Retinal pigment epithelial cell (primary cell): ENCODE results near the gene RPA1.

Experiments used
- DNase-seq: peaks from one replicate; pipeline ENCODE4 v3.0.0-alpha.2; 2010; ENCODE audit warnings: low read depth
- H3K4me3 ChIP-seq: 2 replicates; pipeline ENCODE4 v1.5.1; 2011; ENCODE audit warnings: mild to moderate bottlenecking, low read length, control low read depth, moderate library complexity
- TF ChIP-seq, protein P1 (sequence below): conservative IDR thresholded peaks from 2 replicates; pipeline ENCODE4 v1.5.1; 2011; ENCODE audit warnings: low read depth, low read length, control low read depth, inconsistent platforms

Gene RPA1

DNA sequence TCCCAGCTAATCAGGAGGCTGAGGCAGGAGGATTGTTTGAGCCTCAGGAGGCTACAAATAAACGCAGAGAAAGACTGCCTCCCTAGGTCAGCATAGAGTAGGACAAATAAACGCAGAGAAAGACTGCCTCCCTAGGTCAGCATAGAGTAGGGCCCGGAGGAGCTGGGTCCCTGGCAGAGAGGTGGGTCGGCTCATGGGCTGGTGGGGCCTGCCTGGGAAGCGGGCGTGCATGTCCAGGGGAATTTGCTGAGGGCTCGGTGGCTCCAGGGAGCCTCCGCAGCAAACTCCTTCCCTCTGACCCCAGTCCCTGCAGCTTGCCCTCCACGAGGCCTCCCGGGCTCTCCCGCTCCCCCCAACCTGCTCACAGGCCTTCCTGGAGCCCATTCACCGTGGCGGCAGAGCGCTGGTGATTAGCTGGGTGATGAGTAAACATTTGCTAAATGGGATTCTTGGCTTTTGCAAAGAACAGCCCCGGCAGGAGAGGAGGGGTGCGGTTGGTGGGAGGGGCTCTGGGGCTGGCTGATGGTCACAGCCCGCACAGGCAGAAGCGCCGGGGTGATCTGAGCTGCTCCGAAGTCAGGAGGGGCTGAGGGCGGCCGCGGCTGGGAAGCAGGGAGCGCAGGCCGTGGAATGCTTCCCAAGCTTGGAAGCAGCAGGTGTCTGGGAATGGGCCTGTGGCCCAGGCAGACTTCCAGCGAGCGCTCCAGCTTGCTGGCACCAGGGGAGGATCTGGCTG, 102.2 kb downstream of the RPA1 start:
- no peak overlapping the region for H3K4me3 ChIP-seq
- DNase-seq, result no peak
- TF ChIP-seq, protein P1, sequence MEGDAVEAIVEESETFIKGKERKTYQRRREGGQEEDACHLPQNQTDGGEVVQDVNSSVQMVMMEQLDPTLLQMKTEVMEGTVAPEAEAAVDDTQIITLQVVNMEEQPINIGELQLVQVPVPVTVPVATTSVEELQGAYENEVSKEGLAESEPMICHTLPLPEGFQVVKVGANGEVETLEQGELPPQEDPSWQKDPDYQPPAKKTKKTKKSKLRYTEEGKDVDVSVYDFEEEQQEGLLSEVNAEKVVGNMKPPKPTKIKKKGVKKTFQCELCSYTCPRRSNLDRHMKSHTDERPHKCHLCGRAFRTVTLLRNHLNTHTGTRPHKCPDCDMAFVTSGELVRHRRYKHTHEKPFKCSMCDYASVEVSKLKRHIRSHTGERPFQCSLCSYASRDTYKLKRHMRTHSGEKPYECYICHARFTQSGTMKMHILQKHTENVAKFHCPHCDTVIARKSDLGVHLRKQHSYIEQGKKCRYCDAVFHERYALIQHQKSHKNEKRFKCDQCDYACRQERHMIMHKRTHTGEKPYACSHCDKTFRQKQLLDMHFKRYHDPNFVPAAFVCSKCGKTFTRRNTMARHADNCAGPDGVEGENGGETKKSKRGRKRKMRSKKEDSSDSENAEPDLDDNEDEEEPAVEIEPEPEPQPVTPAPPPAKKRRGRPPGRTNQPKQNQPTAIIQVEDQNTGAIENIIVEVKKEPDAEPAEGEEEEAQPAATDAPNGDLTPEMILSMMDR, result no peak

DNA sequence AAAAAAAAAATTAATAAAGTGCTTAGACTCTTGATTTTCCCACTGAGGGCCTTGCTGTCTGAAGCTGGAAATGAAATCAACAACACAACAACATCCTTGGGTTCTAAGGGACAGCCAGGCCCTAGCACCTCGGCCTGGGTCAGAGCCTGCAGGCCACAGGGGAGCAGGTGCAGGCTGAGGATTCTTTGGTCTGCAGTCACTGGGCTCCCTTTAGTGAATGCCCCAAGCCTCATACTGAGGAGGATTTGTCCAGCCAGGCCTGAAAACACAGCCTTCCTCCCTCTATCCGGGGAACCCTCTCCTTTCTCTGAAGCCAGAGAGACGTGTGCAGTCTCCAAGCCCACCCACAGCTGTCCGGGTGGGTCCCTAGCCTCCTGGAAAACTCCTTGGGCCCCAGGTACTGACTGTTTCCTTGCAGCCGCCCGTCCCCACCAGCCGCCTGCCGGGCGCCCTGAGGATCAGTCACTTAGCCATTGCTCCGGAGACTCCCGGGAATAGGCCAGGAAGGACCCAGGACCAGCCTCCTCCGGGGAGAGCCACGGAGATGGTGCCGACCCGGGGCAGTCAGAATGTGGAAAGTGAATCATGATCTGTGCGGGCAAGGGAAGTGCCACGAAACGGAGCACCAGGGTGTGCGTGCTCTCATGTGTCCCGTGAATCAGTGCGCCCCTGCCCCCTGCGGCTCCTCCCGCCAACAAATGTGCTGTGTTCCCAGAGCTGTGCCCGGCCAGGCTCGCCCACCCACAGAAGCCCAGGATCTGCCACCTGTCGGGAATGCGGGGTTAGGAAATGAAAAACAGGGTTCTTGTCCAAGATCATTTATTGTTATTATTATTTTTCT, 104.3 kb downstream of the RPA1 start:
- TF ChIP-seq, protein P1, result no peak
- DNase-seq, result no peak
- no peak overlapping the region for H3K4me3 ChIP-seq

DNA sequence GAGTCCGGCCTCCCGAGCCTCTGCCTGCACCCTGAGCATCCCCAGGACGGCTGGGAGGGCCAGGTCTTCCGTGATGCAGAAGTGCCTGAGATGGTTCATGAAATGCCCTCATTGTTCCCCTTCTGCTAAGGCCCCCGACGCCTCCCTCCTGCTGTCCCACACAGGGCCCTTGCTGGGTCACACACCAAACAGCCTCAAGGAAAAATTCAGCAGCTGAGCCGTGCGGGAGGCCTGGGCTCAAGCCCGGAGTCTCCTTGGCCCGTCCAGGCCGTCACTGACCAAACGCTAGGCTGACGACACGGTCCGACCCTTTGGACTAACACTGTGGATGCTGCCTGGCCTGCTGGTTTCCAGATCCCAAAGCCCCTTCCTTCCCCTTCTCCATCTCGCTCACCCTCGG, 105.1 kb downstream of the RPA1 start:
- no peak for DNase-seq
- H3K4me3 ChIP-seq, result no peak overlapping the region
- TF ChIP-seq, protein P1, result no peak

DNA sequence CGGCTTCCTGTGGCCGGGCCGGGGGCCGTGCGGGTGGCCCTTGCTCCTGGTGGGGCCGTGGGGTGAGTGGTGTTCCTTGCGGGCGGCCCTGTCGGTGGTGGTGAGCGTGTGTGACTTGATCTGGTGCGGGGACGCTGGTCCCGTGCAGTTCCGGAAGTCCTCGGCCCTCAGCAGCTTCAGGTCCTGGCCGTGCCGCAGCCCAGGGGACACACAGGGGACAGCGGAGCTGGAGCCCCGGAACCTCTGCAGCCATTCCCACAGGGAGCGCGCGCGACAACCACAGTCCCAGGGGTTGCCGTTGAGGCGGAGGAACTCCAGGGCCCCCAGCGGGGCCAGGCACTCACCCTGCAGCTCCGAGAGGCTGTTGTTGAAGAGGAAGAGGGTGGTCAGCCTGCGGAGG, 107.0 kb downstream of the RPA1 start:
- H3K4me3 ChIP-seq, result no peak overlapping the region
- no peak for DNase-seq
- TF ChIP-seq, protein P1, result no peak

DNA sequence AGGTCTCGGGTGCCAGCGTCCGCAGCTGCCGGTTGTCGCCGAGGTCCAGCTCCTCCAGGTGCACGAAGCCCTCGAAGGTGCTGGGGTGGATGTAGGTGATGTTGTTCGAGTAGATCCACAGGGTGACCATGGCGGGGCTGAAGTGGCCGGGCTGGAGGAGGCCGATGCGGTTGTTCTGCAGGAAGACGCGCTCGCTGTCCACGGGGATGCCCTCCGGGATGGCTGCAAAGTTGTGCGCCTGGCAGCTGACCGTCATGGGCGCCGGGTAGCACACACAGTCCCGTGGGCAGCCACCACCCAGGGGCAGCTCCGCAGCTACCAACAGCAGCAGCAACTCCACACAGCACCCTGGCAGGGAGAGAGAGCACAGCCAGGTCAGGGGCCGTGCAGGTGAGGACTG, 107.7 kb downstream of the RPA1 start:
- no peak for DNase-seq
- H3K4me3 ChIP-seq, result no peak overlapping the region
- TF ChIP-seq, protein P1, result no peak

DNA sequence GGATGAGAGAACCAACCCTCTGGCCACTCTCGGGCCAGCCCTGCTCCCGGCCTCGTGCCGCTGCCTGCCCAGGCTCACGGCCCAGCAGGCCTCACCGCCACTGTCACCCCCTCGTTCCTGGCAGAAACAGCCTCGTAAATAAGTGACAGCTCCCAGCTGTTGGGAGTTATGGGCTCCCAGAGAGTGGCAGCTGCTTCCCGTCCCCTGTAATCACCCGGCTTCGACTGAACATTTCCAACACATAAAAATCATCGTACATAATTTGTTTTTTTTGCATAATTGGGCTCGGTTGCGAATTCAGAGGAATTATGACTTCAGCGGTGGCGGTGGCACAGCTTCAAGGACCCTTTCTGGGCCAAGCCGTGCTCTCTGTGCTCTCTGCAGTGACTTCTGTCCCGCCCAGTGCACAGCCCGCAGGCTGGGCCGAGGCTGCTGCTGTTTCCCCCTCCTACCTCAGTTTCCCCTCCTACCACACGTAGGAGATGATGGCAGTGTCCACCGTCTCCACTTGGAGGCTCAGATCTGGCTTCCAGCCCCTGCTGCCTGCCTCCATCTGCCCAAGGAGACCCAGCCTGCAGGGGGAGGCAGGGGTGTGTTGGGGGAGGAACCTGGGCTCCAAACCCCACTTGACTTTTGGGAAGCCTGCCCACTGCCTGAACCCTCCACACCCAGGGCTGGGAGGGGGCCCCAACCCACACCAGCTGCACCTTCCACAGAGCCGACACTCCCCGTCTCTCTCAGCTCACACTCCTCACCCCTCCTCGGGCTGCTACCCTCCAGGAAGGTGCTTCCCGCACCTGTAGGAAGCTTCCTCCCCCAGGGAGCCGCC, 110.4 kb downstream of the RPA1 start:
- no peak for DNase-seq
- TF ChIP-seq, protein P1, result no peak
- H3K4me3 ChIP-seq, result no peak overlapping the region
